Activated T-cell treated with anti-CD3 and anti-CD28 coated beads, Interleukin-2, amount 50 U/mL, for 24 hours (primary cell): ENCODE data around the gene TMEM175.

Experiments
- DNase-seq: peaks from one replicate; pipeline ENCODE4 v3.0.0-alpha.2; 2020
- H3K27ac Mint-ChIP-seq: 2 replicates; pipeline ENCODE4 v1.8.0; 2020; ENCODE audit warnings: mild to moderate bottlenecking, mixed read lengths
- H3K27me3 Mint-ChIP-seq: 2 replicates; pipeline ENCODE4 v1.8.0; 2020; ENCODE audit warnings: mixed read lengths
- H3K36me3 Mint-ChIP-seq: 2 replicates; pipeline ENCODE4 v1.8.0; 2020; ENCODE audit warnings: low read depth, mixed read lengths
- H3K4me1 Mint-ChIP-seq: 2 replicates; pipeline ENCODE4 v1.8.0; 2020; ENCODE audit warnings: low read depth, mixed read lengths
- H3K4me3 Mint-ChIP-seq: 2 replicates; pipeline ENCODE4 v1.8.0; 2020; ENCODE audit warnings: mild to moderate bottlenecking, moderate library complexity, mixed read lengths
- H3K9me3 Mint-ChIP-seq: 2 replicates; pipeline ENCODE4 v1.8.0; 2020; ENCODE audit warnings: mixed read lengths

TMEM175 gene

DNA sequence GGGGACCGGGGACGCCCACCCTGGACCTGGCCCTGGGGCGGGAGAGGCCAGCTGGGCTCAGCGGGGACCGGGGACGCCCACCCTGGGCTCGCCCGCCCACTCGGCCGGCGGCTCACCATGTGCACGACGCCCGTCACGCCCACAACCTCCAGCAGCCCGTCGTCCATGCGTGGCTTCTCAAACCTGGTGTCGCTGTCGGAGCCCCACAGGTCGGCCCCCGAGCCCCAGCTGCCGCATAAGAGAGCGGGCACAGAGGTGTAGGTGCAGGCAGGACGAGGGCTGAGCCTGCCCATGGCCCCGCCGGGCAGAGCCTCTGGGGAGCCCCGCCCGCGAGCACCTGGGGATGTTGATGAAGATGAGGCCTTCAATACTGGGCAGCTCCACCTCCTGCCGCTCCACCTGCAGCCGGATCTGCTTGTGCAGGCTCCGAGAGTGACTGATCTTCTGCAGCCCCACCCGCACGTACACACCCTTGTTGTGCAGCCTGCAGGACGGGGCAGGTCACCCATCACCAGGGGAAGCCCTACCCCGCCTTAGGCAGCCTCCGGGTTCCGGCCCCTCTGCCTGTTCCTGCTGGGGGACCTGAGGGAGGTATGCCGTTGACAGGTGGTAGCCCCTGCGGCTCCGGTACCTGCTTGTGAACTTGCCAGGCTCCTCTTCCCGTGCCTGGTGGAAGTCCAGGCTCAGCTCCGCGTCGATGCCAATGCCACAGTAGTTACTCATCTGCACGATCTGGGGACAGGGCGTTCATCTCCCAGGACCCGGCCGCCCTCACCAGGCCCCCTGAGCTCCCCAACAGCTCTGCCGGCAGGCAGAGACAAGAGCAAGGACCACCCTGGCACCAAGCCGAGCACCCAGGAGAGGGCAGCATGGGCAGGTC is 29.3 kb downstream of the TMEM175 start:
- Mint-ChIP-seq H3K9me3 (no peaks in the 10 kb centered on the region), H3K36me3 (peaks cover 56% of the 10 kb centered on the region), H3K27ac (no peak overlapping the region), H3K4me1 (no peaks in the 10 kb centered on the region), H3K4me3 (no peak overlapping the region), H3K27me3 (no peaks in the 10 kb centered on the region)
- no peak for DNase-seq

GRCh38 chr4:962231-963208 is 30.3 kb downstream of the TMEM175 start:
- Mint-ChIP-seq H3K27ac (no peak overlapping the region), H3K36me3 (peaks cover 49% of the 10 kb centered on the region), H3K9me3 (no peaks in the 10 kb centered on the region), H3K4me1 (no peaks in the 10 kb centered on the region), H3K27me3 (no peaks in the 10 kb centered on the region), H3K4me3 (no peak overlapping the region)
- no peak for DNase-seq

DNA sequence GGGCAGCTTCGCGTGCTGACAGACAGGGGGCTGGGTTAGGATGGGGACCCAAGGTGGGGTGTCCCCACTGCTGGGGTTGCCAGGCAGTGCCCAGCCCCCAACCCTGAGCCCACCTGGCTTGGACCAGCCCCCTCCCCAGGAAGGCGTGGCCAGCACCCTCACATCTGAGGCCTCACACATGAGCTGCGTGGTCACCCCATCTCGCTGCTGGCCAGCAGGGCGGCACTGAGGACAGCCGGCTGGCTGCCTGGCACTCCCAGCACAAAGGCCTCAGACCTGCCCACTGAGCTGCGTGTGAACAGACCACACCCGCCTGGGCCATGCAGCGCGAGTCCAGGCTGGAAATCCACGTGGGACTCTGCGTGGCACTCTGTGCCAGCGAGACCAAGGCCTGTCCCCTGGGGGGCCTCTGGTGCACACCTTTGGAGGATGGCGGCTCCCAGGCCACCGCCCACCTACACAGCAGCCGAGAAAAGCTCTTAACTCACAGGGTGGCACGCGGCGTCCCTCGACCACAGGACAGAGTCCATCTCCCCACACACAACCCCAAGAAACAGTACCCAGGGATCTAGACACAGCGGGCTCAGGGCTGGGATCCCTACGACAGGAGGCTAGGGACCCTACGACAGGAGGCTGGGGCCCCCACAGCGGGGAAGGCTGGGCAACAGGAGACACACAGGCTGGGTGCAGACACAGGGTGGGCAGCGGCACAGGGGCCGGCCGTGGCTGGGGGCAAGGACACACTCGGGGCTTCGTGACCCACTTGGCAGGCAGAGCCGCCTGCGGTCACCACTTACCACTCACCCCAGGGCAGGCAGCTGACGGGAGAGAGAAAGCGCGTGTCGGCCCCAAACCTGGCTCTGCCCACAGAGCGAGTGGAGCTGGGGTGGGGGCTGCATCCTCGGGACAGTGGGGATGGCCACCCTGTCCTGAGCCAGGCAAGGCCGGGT is 31.3 kb downstream of the TMEM175 start:
- no peak for DNase-seq
- no peak overlapping the region for H3K27ac Mint-ChIP-seq
- peaks cover 41% of the 10 kb centered on the region for H3K36me3 Mint-ChIP-seq
- H3K9me3 Mint-ChIP-seq = no peaks in the 10 kb centered on the region
- H3K27me3 Mint-ChIP-seq = no peaks in the 10 kb centered on the region
- no peak overlapping the region for H3K4me3 Mint-ChIP-seq
- H3K4me1 Mint-ChIP-seq = no peaks in the 10 kb centered on the region

- H3K4me1 Mint-ChIP-seq = no peaks in the 10 kb centered on the region
These were observed 32.2 kb downstream of the TMEM175 start for GRCh38 chr4:964346-965025.

DNA sequence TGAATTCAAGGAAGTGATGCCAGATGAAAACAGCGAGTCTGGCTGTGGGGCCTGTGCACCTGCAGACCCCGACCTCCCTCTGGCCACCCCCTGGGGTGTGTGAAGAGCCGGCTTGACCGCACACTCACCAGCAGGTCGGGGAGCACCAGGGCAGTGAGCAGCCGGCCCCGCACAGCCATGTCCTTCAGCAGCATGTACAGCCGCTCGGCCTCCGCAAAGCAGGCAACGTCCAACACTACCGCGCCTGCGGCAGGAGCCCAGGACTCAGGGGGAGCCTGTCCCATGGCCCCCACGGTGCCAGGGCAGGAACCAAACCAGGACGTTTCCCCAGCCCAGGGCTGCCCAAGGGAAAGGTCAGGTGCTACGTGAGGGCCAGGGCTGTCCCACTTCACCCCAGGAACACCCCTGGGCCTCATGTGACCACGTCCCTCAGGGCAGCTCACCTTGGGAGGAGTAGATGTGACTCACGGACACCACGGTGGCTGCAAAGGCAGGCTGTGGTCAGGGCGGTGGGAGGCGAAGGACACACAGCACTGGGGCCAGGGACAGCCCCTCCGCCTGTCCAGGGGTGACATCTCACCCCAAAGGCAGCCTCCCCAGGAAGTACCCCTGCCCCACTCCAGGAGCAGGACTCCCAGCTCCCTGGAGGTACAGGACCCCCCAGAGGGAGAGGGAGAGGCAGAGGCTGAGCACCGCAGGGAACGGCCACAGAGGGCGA is 32.9 kb downstream of the TMEM175 start:
- H3K27me3 Mint-ChIP-seq = no peaks in the 10 kb centered on the region
- H3K27ac Mint-ChIP-seq = no peak overlapping the region
- H3K36me3 Mint-ChIP-seq = peaks cover 26% of the 10 kb centered on the region
- H3K4me1 Mint-ChIP-seq = peaks cover under 1% of the 10 kb centered on the region
- no peak overlapping the region for H3K4me3 Mint-ChIP-seq
- no peaks in the 10 kb centered on the region for H3K9me3 Mint-ChIP-seq
- DNase-seq = no peak

More at GRCh38 chr4:964346-965025, 32.2 kb downstream of the TMEM175 start:
- Mint-ChIP-seq H3K27ac (no peak overlapping the region), H3K27me3 (no peaks in the 10 kb centered on the region), H3K36me3 (peaks cover 32% of the 10 kb centered on the region), H3K9me3 (no peaks in the 10 kb centered on the region), H3K4me3 (no peak overlapping the region)
- DNase-seq = no peak

DNA sequence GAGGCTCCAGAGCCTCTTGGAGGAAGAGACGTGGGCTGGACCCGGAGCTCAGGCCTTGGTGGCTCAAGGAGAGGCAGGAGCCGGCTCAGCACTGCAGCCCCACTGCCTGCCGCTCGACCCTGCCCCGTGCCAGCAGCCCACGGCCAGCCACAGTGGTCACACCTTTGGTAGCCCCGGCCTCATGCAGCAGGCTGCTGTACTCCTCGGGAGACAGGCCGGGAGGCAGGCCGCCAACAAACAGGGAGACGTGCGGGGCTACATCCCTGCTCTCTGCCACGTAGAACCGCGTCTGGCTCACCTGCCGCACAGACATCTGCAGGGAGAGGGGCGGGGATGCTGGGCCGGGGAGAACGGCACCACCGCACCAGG is 33.5 kb downstream of the TMEM175 start:
- H3K27ac Mint-ChIP-seq = no peak overlapping the region
- DNase-seq = no peak
- no peak overlapping the region for H3K4me3 Mint-ChIP-seq
- H3K27me3 Mint-ChIP-seq = no peaks in the 10 kb centered on the region
- peaks cover 26% of the 10 kb centered on the region for H3K36me3 Mint-ChIP-seq
- H3K4me1 Mint-ChIP-seq = peaks cover 6% of the 10 kb centered on the region
- H3K9me3 Mint-ChIP-seq = no peaks in the 10 kb centered on the region

DNA sequence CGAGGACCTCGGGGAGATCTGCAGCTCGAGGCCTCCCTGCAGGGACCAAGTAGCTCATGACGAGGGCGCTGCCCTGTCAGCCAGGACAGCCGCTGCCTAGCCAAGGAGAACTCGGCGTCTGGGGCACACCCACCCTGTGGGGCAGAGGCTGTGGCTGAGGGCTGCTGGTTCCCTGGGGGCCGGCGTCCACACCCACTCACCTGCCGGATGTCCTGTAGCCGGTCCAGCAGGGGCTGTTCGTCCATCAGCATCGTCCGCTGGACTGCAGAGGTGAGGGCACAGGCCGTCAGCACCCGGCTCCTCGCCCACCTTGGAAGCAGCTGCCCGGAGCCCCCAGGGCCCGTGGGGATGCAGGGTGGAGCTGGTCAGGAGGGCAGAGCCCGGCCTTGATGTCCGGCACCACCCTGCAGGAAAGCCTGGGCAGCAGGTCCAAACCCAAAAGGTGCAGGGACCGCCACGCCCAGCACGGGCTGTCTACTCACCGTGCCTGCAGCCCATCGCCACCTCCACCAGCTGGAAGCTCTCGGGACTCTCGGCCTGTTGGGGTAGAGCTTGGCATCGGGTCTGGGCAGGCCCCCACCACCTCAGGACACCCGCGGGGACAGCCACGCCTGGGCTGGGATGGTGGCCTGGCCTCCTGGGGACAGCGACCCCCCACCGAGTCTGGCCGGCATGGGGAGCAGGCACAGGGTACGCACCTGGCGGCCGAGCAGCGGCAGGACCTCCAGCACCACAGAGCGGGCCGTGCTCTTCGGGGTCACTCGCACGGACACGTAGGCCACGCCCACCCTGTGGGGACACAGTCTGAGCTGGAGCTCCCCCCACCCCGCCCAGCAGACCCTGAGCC is 34.2 kb downstream of the TMEM175 start:
- Mint-ChIP-seq H3K9me3 (no peaks in the 10 kb centered on the region), H3K4me3 (no peak overlapping the region), H3K27ac (no peak overlapping the region), H3K4me1 (peaks cover 13% of the 10 kb centered on the region), H3K36me3 (peaks cover 26% of the 10 kb centered on the region), H3K27me3 (no peaks in the 10 kb centered on the region)
- DNase-seq = no peak

GRCh38 chr4:967113-968104 is 35.1 kb downstream of the TMEM175 start:
- H3K27me3 Mint-ChIP-seq = no peaks in the 10 kb centered on the region
- no peak overlapping the region for H3K4me3 Mint-ChIP-seq
- H3K27ac Mint-ChIP-seq = no peak overlapping the region
- peaks cover 17% of the 10 kb centered on the region for H3K36me3 Mint-ChIP-seq
- no peak for DNase-seq
- no peaks in the 10 kb centered on the region for H3K9me3 Mint-ChIP-seq
- peaks cover 16% of the 10 kb centered on the region for H3K4me1 Mint-ChIP-seq

DNA sequence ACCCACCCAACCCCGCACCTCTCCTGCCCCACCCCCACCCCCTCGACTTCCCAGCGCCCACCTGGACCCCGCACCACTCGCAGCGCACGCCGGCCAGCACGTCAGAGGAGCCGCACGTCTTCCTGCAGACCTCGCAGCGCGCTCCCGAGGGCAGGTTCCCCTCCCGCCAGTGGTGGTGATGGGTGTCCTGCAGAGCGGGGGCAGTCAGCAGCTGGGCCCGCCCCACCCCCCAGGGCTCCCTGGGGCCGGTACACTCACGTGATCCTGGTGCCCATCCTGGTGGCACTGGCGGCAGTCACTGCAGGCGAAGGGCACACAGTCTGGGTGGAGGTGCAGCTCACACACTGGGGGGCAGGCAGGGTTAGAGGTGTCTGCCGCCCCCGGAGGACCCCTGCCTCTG is 36.0 kb downstream of the TMEM175 start:
- no peak overlapping the region for H3K27ac Mint-ChIP-seq
- H3K27me3 Mint-ChIP-seq = no peaks in the 10 kb centered on the region
- H3K36me3 Mint-ChIP-seq = peaks cover 15% of the 10 kb centered on the region
- H3K4me1 Mint-ChIP-seq = peaks cover 16% of the 10 kb centered on the region
- no peaks in the 10 kb centered on the region for H3K9me3 Mint-ChIP-seq
- DNase-seq = no peak
- H3K4me3 Mint-ChIP-seq = no peak overlapping the region

GRCh38 chr4:968621-969394 is 36.5 kb downstream of the TMEM175 start:
- Mint-ChIP-seq H3K36me3 (peaks cover 10% of the 10 kb centered on the region), H3K4me3 (no peak overlapping the region), H3K27ac (no peak overlapping the region), H3K9me3 (no peaks in the 10 kb centered on the region), H3K4me1 (peaks cover 16% of the 10 kb centered on the region), H3K27me3 (no peaks in the 10 kb centered on the region)
- no peak for DNase-seq
